T-helper 22 cell (primary cell): Measurements from ENCODE around the gene CENPW.

ENCODE experiments used
- DNase-seq: peaks from one replicate; pipeline ENCODE4 v3.0.0-alpha.2; 2020; ENCODE audit warnings: low read depth

CENPW gene

GRCh38 chr6:126339796-126340609 lies at the start of gene CENPW:
Gene CENPW (plus strand): TSS chr6:126340115. CDS start chr6:126340274, 159 bp downstream.
- DNase-seq = peak; percentile 65

DNA sequence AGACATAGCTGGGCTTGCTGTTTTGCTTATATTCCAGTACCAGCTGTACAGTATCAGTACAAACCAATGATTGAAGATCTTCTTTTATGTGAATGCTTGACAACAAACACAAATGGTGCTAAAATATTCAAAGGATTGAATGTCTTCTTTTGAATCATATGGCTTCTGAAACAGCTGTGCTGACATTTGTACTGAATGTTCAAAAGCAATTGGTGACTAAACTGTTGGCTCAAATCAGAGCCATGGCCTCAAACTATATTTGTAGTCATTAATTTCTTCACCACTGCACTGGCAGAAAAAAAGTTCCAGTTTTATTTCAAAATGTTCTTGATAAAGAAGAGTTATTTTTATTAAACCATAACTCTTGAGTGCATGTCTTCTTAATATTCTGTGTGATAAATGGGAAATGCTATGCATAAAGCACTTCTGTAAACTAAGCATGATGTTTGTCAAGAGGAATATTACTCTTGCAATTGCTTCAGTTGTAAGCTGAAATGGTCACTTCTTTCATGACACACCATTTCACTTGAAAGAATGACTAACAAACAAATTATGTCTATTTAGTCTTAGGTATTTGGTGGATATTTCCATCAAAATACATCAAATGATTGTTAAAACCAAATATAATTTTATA lies 45.9 kb upstream of the CENPW start:
- DNase-seq = no peak

GRCh38 chr6:126300126-126300525 lies 39.8 kb upstream of the CENPW start:
- no peak for DNase-seq

GRCh38 chr6:126300735-126301134 lies 39.2 kb upstream of the CENPW start:
- no peak for DNase-seq

DNA sequence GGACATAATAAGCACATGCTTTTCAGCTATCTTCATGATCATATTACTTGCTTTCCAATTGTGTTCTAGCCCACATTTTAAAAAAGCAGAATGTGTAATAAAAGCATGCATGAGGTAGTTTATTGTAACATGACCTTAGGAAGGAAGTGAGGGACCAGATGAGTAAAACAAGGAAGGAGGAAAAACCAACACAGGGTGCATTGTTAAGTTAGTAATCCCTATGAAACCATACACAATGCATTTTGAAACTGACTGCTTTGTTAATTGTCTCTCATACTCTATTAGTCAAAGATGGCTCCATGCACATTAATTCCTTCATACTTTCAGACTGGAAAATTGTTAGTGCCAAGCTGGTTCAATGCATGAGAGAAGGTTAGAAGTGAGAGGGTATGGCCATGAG lies 37.7 kb upstream of the CENPW start:
- DNase-seq = no peak

DNA sequence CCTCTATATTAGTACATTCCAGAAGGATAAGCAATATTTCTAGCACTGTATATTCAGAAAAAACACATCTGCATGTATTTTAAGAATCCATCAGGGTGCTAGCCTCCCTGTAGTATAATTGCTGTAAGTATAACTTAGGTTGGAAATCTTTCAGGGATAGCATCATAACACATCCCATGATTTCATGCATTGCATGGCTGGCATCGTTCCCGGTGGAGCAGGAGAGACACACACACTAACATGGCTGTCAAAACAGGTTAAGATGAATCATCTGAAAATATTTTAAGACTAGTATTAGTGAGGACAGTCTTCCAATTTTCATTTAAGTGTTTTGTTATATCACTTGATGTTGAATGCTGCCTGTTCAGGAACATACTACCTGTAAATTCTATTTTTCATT lies 32.1 kb upstream of the CENPW start:
- no peak for DNase-seq

- DNase-seq = no peak
These were observed 31.6 kb upstream of the CENPW start for GRCh38 chr6:126308362-126308761.

GRCh38 chr6:126312013-126312665 lies 27.8 kb upstream of the CENPW start:
- no peak for DNase-seq

- DNase-seq = no peak
These were observed 26.0 kb upstream of the CENPW start for GRCh38 chr6:126313941-126314340.

- no peak for DNase-seq
These were observed 21.1 kb upstream of the CENPW start for GRCh38 chr6:126318797-126319196.

DNA sequence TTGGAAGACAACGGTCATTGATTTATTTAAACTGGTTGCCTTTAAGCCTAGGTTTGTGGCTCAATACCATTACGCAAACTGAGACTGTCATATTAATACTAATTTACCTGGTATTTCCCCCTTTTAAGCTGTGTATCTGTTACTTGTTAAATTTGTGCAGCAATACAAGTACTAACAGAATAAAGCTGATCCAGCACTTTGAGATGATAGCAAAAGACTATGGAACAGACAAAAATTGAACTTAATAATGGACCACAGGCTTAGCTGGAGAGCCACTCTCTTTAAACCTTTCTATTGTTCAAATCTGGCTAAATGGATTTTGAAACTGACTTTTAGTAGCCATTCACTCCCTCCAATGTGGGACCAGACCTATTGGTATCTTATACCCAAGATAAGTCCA lies 6.2 kb upstream of the CENPW start:
- DNase-seq = no peak

DNA sequence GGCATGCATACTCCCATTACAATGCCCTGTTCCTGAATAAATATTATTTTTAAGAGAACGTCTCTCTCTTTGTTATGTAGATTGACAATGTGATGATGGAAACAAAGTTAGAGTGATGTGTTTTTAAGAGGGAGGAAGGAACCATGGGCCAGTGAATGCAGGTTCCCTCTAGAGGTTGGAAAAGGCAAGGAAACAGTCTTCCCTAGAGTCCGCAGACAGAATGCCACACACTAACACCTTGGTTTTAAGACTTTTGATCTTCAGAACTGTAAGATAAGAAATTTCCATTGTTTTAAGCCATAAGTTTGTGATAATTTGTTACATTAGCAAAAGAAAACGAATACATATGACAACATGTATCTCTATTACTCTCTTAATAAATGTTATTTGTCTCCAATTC lies 4.7 kb upstream of the CENPW start:
- DNase-seq = no peak

- no peak for DNase-seq
These were observed 2.6 kb upstream of the CENPW start for GRCh38 chr6:126337323-126337722.

- DNase-seq = no peak
These were observed 1.2 kb downstream of the CENPW start for GRCh38 chr6:126341126-126341525.

- no peak for DNase-seq
These were observed 4.3 kb downstream of the CENPW start for GRCh38 chr6:126344181-126344580.

GRCh38 chr6:126351960-126352359 lies 12.0 kb downstream of the CENPW start:
- DNase-seq = no peak

DNA sequence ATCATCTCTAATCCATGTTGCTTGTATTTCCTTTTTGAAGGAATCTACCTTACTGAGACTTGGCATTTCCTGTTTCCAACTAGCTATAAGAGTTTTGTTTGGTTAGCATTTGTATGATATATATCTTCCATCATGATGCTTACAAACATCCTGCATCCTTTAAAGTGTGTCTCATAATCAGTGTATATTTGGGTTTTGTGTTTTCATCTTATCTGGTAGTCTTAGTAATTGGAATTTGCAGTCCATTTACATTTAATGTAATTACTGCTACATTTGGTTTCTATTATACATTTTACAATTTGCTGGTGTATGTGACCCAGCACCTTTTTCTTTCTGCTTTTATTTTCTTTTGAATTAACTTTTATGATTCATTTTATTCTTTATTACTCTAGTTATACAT lies 12.6 kb downstream of the CENPW start:
- DNase-seq = no peak

DNA sequence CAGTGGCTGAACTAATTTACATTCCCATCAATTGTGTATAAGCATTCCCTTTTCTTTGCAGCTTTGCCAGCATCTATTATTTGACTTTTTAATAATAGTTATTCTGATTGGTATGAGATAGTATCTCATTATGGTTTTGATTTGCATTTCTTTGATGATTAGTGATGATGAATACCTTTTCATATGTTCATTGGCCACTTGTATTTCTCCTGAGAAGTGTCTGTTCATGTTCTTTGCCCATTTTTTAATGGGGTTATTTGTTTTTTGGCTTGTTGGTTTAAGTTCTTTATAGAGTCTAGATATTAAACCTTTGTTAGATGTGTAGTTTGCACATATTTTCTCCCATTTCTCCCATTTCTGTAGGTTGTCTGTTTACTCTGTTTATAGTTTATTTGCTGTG lies 16.6 kb downstream of the CENPW start:
- no peak for DNase-seq

- no peak for DNase-seq
These were observed 20.1 kb downstream of the CENPW start for GRCh38 chr6:126359936-126360537.

DNA sequence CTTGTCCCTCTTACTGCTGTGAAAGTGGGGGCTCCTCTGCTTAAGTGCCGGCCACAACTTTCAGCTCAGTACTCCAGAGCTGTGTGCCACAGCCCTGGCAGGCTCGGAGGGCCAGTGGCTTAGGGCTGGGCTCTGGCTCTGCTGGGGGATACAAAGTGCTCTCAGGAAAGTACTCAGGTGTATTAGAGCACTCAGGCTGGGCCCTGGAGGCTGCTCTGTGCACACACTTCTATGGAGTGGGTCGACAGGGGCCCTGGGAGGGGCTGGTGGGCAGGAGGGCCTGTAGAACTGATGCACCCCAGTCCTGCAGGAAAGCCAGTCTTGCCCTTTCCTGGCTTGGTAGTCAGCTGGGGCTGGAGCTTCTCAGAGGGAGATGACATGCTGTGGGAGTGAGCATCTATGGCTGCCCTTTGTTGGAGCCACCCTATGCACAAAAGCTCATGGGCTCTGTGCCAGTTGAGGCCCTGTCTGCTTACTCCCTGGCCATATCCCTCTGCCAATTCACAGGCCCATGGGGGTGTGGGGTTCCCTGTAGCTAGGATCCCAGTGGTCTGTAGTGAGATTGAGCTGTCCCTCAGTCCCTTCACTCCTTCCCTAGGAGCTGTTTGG lies 22.0 kb downstream of the CENPW start:
- no peak for DNase-seq

GRCh38 chr6:126367849-126368248 lies 27.9 kb downstream of the CENPW start:
- DNase-seq = no peak

DNA sequence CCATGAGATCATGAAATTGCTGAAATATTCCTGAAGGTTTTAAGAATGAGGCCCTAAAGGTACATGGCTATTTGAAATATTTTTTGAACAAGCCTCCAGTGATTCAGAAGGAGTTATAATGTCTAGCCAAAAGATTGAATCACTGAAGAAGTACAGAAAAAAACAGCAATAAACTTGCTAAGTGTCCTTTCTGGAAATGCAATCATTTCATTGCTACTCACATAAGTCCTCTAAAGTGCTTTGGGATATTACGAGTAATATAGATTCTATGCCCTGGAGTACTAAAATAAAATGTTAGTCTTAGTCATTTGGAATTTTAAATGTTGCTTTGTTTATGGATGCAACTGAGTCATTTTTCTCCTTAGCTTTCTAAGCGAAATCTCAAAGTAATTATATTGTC lies 32.7 kb downstream of the CENPW start:
- no peak for DNase-seq
